Measurements from ENCODE around the gene LCN9. TPM values are rescaled to one million over a fixed set of nuclear protein-coding genes. Genes with fewer than 3 reads are reported as not detected.

Gene LCN9
- total RNA-seq, 1 donor from 2014 or later: not detected

GRCh38 chr9:135712613-135713295, 49.6 kb downstream of the LCN9 start:
- DNase-seq: no peak
- no peak overlapping the region for H3K4me3 ChIP-seq
- intact Hi-C loops (cut with micrococcal nuclease): no loop called here
- peaks cover 56% of the 10 kb centered on the region for H3K27me3 ChIP-seq (ENCODE audit: low read depth)
- no peak overlapping the region for H3K27ac ChIP-seq (replicated peaks)
- H3K9me3 ChIP-seq (replicated peaks): no peaks in the 10 kb centered on the region
- H3K4me1 ChIP-seq: no peaks in the 10 kb centered on the region
- TF ChIP-seq CTCF (IDR thresholded peaks at IDR 0.05; ENCODE audit: borderline replicate concordance): no peak
- no peaks in the 10 kb centered on the region for H3K36me3 ChIP-seq

DNA sequence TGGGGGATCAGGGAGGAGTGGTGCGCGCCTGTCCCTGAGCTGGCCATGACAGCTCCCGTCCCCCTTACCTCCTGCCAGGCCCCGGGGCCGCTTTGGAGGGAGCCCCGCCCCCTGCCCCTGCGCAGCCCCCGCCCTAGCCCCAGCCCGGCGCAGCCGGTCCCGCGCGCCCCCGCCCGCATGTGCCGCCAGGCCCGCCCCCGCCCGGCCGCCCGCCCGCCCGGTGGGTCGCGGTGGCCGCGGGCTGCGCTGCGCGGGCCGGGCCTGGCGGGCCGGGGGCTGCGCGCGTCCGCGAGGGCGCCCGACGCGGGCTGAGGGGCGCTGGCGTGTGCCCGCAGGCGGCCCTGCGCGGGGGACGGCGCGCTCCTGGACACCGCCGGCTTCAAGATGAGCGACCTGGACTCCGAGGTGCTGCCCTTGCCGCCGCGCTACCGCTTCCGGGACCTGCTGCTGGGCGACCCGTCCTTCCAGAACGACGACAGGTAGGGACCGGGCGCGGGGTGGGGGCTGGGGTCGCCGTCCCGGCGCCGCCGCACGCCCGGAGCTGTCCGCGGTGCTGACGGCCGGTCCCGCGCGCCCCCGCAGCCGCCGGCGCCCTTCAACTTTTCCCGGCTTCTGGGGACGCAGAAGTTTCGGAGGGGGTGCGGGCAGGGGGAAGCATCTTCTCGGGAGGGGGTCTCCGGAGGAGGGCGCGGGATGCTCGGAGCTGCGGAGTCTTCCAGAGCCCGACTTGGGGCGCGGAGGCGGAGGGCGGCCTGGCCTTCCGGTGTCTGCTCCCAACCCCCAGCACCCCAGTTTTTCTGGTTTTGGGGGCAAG, 51.3 kb downstream of the LCN9 start:
- H3K36me3 ChIP-seq: no peaks in the 10 kb centered on the region
- H3K4me3 ChIP-seq: peak overlapping the region; percentile 36
- no peak for TF ChIP-seq CTCF (IDR thresholded peaks at IDR 0.05; ENCODE audit: borderline replicate concordance)
- peaks cover 73% of the 10 kb centered on the region for H3K27me3 ChIP-seq (ENCODE audit: low read depth)
- no peaks in the 10 kb centered on the region for H3K4me1 ChIP-seq
- H3K9me3 ChIP-seq (replicated peaks): no peaks in the 10 kb centered on the region
- no peak overlapping the region for H3K27ac ChIP-seq (replicated peaks)
- intact Hi-C loops (cut with micrococcal nuclease): no loop called here
- DNase-seq: no peak

- H3K4me1 ChIP-seq: no peaks in the 10 kb centered on the region
- H3K27me3 ChIP-seq (ENCODE audit: low read depth): peaks cover 80% of the 10 kb centered on the region
- no peak for TF ChIP-seq CTCF (IDR thresholded peaks at IDR 0.05; ENCODE audit: borderline replicate concordance)
- H3K4me3 ChIP-seq: no peak overlapping the region
- intact Hi-C loops (cut with micrococcal nuclease): no loop called here
- no peaks in the 10 kb centered on the region for H3K36me3 ChIP-seq
- H3K27ac ChIP-seq (replicated peaks): no peak overlapping the region
- no peaks in the 10 kb centered on the region for H3K9me3 ChIP-seq (replicated peaks)
- DNase-seq: no peak
These were observed 52.0 kb downstream of the LCN9 start for GRCh38 chr9:135715056-135715595.

DNA sequence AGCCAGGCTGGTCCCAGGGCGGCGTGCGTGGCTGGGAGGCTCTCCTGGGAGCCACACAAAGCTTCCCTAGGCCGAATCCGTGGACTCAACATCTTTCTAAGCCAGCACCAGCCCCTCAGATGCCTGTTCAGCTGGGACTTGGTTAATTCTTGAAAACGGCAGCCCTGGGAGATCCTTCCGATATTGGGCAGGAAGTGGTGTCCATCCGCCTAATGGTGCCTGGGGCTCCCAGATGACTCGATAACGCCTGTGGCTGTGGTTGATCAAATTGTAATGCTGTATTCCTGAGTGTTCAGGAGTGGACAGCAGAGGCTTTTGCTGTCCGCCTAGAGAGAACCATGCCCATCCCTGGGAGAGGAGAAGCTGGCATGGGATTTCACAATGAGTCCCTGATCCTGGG, 52.9 kb downstream of the LCN9 start:
- H3K36me3 ChIP-seq: no peaks in the 10 kb centered on the region
- no peaks in the 10 kb centered on the region for H3K4me1 ChIP-seq
- no peak for TF ChIP-seq CTCF (IDR thresholded peaks at IDR 0.05; ENCODE audit: borderline replicate concordance)
- intact Hi-C loops (cut with micrococcal nuclease): no loop called here
- H3K27me3 ChIP-seq (ENCODE audit: low read depth): peaks cover 89% of the 10 kb centered on the region
- no peak overlapping the region for H3K27ac ChIP-seq (replicated peaks)
- H3K9me3 ChIP-seq (replicated peaks): no peaks in the 10 kb centered on the region
- no peak for DNase-seq
- H3K4me3 ChIP-seq: no peak overlapping the region

Other genes with a start within 250 kb of the LCN9 start
- 20.9 TPM for gene PPP1R26, start 183.5 kb upstream of the LCN9 start, total RNA-seq
- 42.6 TPM for gene MRPS2, start 162.6 kb upstream of the LCN9 start, total RNA-seq
- not detected for gene LCN1, start 141.9 kb upstream of the LCN9 start, total RNA-seq
- gene OBP2A, start 117.2 kb upstream of the LCN9 start, total RNA-seq: not detected
- not detected for gene PAEP, start 101.6 kb upstream of the LCN9 start, total RNA-seq
- gene GLT6D1, start 23.8 kb upstream of the LCN9 start, total RNA-seq: not detected
- gene SOHLH1, start 36.2 kb downstream of the LCN9 start, total RNA-seq: not detected
- gene KCNT1, start 38.9 kb downstream of the LCN9 start, total RNA-seq: 3.3 TPM
- 20.0 TPM for gene CAMSAP1, start 244.2 kb downstream of the LCN9 start, total RNA-seq